Calu3 (cell line): ENCODE data around the gene GMDS. TPM values are rescaled to one million over a fixed set of nuclear protein-coding genes. Genes with fewer than 3 reads are reported as not detected.

Source experiments
- BruUV-seq: library from RNA; stranded (reverse); fragments of 400-500 nt; replicated peaks from 2 replicates; lab custom pipeline; 2021; lab: Mats Ljungman, UMichigan
- CTCF ChIA-PET: fragments of 300-600 bp; sonication (Branson Sonifier 250); formaldehyde crosslinking; loops from one replicate; lab custom pipeline; 2022; ENCODE audit warnings: antibody characterized with exemption; lab: Charles Lee
- DNase-seq: peaks from one replicate; pipeline ENCODE4 v3.0.0; 2022
- H3K27ac Mint-ChIP-seq: one replicate; pipeline ENCODE4 v1.8.0; 2022; ENCODE audit warnings: mixed read lengths; ENCODE audit not compliant: unreplicated experiment
- H3K27me3 Mint-ChIP-seq: one replicate; pipeline ENCODE4 v1.8.0; 2022; ENCODE audit warnings: mixed read lengths; ENCODE audit not compliant: unreplicated experiment
- H3K36me3 Mint-ChIP-seq: one replicate; pipeline ENCODE4 v1.8.0; 2022; ENCODE audit warnings: mild to moderate bottlenecking, moderate library complexity, mixed read lengths; ENCODE audit not compliant: insufficient read depth, unreplicated experiment
- H3K4me1 Mint-ChIP-seq: one replicate; pipeline ENCODE4 v1.8.0; 2022; ENCODE audit warnings: mild to moderate bottlenecking, low read depth, mixed read lengths; ENCODE audit not compliant: unreplicated experiment
- H3K4me3 Mint-ChIP-seq: one replicate; pipeline ENCODE4 v1.8.0; 2022; ENCODE audit warnings: mild to moderate bottlenecking, low read depth, moderate library complexity, mixed read lengths; ENCODE audit not compliant: unreplicated experiment
- H3K9me3 Mint-ChIP-seq: one replicate; pipeline ENCODE4 v1.8.0; 2022; ENCODE audit warnings: low read depth, mixed read lengths; ENCODE audit not compliant: unreplicated experiment
- CTCF ChIP-seq: fragments of 200-600 bp; IDR thresholded peaks from one replicate; pipeline ENCODE4 v1.8.0; 2022; ENCODE audit warnings: antibody characterized with exemption; ENCODE audit not compliant: unreplicated experiment
- intact Hi-C: fragments of 100-400 bp; cut with micrococcal nuclease; formaldehyde crosslinking; loops from one replicate; pipeline ENCODE4 v1.10.0; 2022; ENCODE audit not compliant: unreplicated experiment
- total RNA-seq: library from RNA; stranded (reverse); gene quantifications from 2 replicates; pipeline ENCODE4 v1.2.3, GENCODE V29; 2022

The GMDS gene
- total RNA-seq, 1 experiment from 2014 or later = 58.2 TPM

DNA sequence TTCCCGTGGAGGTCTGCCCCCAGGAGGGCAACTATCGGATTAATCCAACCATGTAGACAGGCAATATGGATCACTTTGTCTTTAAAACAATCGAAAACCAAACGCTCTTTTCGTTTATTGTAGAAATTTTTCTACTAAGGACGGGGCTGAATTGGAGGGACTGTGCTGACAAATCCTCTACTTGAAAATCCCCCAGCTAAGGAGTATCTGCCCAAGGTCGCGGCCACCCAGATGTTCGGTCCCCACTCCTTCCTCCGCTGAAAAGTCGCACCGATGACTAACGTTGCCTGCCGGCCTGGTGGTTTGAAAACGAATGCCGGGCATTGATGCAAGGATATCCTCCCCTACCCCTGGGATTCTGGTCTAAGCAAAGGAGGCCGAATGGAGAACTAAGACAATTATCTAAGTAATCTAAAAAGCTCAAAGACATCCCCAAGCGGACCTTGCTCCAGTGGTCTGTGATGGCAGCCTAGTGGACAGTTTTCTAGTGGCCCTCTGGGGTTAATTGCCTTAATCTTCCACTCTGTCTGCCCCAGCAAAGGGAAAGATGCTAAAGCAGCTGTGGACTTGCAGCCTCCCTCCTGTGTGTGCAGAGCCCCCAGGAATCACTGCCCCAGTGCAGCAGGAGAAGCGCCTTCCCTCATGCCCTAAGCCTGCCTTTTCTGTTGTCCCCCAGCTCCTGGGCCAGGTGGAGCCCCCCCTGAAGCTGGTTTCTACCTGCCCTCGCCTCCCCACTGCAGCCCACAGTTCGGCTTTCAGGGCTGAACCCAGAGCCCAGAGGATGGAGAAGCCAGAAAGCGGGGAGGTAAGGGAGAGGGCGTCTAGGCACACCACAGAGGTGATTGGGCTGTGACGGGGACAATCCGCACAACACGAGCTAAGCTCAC lies 639.3 kb downstream of the GMDS start:
- CTCF ChIA-PET = no interaction called here
- Mint-ChIP-seq H3K36me3 (peaks cover 33% of the 10 kb centered on the region), H3K27ac (no peak overlapping the region), H3K4me1 (peaks cover 8% of the 10 kb centered on the region), H3K4me3 (no peak overlapping the region), H3K27me3 (peaks cover 12% of the 10 kb centered on the region), H3K9me3 (no peaks in the 10 kb centered on the region)
- no TSS peak for BruUV-seq
- DNase-seq = no peak
- no peak for TF ChIP-seq CTCF
- intact Hi-C loops = loop anchor here (2.0 kb wide), 3 partner anchors 499 to 843 kb away; no protein-coding TSS in a partner anchor

GRCh38 chr6:1605004-1605892 lies 640.2 kb downstream of the GMDS start:
- no peak for DNase-seq
- CTCF ChIA-PET = no interaction called here
- Mint-ChIP-seq H3K36me3 (peaks cover 26% of the 10 kb centered on the region), H3K9me3 (no peaks in the 10 kb centered on the region), H3K27ac (no peak overlapping the region), H3K27me3 (peaks cover 12% of the 10 kb centered on the region), H3K4me3 (peak overlapping the region; percentile 14), H3K4me1 (peaks cover 8% of the 10 kb centered on the region)
- BruUV-seq = no TSS peak
- intact Hi-C loops = loop anchor here (2.0 kb wide), 3 partner anchors 500 to 844 kb away; no protein-coding TSS in a partner anchor
- no peak for TF ChIP-seq CTCF

DNA sequence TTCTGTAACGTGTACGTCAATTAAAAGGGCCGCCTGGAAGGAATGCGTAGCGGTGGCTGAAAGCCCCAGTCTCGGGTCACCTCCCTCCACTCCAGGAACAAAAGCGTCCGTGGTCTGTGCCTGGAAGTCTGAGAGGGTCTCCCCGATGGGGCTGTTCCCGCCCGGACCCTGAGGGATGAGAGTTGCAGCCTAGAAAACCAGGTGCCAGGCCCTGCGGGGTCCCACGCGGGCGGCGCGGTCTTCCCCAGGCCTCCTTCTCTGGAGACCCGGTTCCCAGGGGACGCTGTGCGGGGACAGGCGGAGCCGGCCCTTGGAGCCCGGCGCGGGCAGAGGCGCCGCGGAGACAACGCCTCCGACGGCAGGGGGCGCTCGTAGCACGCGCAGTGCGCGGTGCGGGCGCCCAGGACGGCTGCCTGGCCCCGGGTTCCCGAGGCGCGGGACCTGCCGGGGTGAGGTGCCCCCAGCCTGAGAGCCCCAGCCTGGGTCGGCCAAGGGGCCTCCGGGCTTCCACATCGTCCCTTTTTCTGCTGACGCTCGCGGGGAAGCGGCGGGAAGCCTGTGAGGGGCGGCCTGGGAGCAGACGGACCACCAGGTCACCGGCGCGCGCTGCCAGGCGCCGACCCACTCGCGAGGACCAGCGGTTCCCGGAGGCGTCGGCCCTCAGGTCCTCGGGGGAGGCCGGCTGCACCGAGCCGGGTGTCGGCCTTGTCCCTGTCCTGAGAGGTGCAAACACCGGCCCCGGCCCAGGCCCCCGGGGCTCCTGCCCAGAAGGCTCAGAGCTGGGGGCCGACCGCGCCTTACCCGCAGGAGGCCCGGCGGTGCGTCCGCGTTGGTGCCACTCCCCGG lies 641.0 kb downstream of the GMDS start:
- BruUV-seq = no TSS peak
- Mint-ChIP-seq H3K27me3 (peaks cover 12% of the 10 kb centered on the region), H3K4me3 (peak overlapping the region; percentile 37), H3K36me3 (peaks cover 20% of the 10 kb centered on the region), H3K9me3 (no peaks in the 10 kb centered on the region), H3K27ac (no peak overlapping the region), H3K4me1 (peaks cover 8% of the 10 kb centered on the region)
- DNase-seq = peak; percentile 84
- peak; percentile 87 for TF ChIP-seq CTCF
- intact Hi-C loops = loop anchor here (2.0 kb wide), 3 partner anchors 500 to 844 kb away; no protein-coding TSS in a partner anchor
- CTCF ChIA-PET = no interaction called here
